OCI-LY1 (cell line): ENCODE measurements around the gene RPL35A.

Experiments
- EZH2 ChIP-seq: fragments of 200-600 bp; sonication (generic), shearing (Covaris generic); IDR thresholded peaks from 2 replicates; pipeline ENCODE4 v1.8.0; 2017; ENCODE audit warnings: borderline replicate concordance, mixed run types, mild to moderate bottlenecking, antibody characterized with exemption, low read length, moderate library complexity, mixed read lengths
- TF ChIP-seq, protein P1 (sequence below): fragments of 200-600 bp; sonication (generic), shearing (Covaris generic); IDR thresholded peaks from 2 replicates; pipeline ENCODE4 v1.5.1; 2017; ENCODE audit warnings: mild to moderate bottlenecking, antibody characterized with exemption, low read length, moderate library complexity, mixed read lengths

DNA sequence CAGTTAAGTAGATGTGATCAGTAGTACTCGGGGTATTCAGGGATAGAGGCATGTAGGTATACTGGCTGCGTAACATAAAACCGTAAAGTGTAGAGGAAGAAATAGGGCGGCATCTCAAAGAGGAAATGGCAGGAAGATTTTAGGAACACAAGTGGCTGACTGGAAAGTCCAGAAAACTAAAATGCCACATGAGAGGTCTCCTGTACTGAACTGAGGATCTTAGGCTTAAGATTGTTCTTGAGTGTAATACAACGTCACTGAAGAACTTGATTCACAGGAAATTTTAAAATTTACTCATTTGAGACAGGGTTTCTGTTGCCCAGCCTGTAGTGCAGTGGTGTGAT, 7.8 kb downstream of the RPL35A start:
- TF ChIP-seq, protein P1, sequence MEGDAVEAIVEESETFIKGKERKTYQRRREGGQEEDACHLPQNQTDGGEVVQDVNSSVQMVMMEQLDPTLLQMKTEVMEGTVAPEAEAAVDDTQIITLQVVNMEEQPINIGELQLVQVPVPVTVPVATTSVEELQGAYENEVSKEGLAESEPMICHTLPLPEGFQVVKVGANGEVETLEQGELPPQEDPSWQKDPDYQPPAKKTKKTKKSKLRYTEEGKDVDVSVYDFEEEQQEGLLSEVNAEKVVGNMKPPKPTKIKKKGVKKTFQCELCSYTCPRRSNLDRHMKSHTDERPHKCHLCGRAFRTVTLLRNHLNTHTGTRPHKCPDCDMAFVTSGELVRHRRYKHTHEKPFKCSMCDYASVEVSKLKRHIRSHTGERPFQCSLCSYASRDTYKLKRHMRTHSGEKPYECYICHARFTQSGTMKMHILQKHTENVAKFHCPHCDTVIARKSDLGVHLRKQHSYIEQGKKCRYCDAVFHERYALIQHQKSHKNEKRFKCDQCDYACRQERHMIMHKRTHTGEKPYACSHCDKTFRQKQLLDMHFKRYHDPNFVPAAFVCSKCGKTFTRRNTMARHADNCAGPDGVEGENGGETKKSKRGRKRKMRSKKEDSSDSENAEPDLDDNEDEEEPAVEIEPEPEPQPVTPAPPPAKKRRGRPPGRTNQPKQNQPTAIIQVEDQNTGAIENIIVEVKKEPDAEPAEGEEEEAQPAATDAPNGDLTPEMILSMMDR: no peak
- TF ChIP-seq EZH2: no peak
